Prostate gland (tissue), 2 donors: ENCODE data around the gene VWA5B2. TPM values are rescaled to one million over a fixed set of nuclear protein-coding genes. Genes with fewer than 3 reads are reported as not detected.

Experiments used
- DNase-seq: peaks from one replicate; pipeline ENCODE4 v3.0.0-alpha.2; 2019; ENCODE audit warnings: low spot score
- H3K27ac ChIP-seq, 2 donors: fragments of 200-600 bp; sonication (generic); 2 replicates each; pipeline ENCODE4 v1.5.1; 2017 to 2019
- H3K27me3 ChIP-seq: fragments of 200-600 bp; sonication (generic); replicated peaks from 2 replicates; pipeline ENCODE4 v1.5.1; 2019; ENCODE audit not compliant: insufficient read depth
- H3K36me3 ChIP-seq, 2 donors: fragments of 200-600 bp; sonication (generic); 1 replicate in 1 of 2; 2 replicates in 1 of 2; pipeline versions ENCODE4 v1.5.1 to v1.8.1; 2017 to 2019
- H3K4me1 ChIP-seq: fragments of 200-600 bp; sonication (generic); replicated peaks from 2 replicates; pipeline ENCODE4 v1.5.1; 2019
- H3K4me3 ChIP-seq, 2 donors: fragments of 200-600 bp; sonication (generic); 2 replicates each; pipeline ENCODE4 v1.5.1; 2017 to 2019
- H3K9me3 ChIP-seq: fragments of 200-600 bp; sonication (generic); 2 replicates; pipeline ENCODE4 v1.5.1; 2017
- CTCF ChIP-seq, 4 experiments: fragments of 200-600 bp in 2 of 4; fragments of 450-650 bp in 2 of 4; sonication (generic) in 2 of 4; IDR thresholded peaks; 1 replicate in 3 of 4; 2 replicates in 1 of 4; pipeline ENCODE4 v1.5.1; 2016 to 2019; ENCODE audit warnings: antibody characterized with exemption in 4 of 4, mild to moderate bottlenecking in 2 of 4, moderate library complexity in 2 of 4
- POLR2A ChIP-seq: fragments of 450-650 bp; IDR thresholded peaks from one replicate; pipeline ENCODE4 v1.6.1; 2016; ENCODE audit warnings: antibody characterized with exemption, mild to moderate bottlenecking
- POLR2AphosphoS5 ChIP-seq: sonication (generic); formaldehyde crosslinking; IDR thresholded peaks from one replicate; pipeline ENCODE4 v1.6.1; 2017; ENCODE audit warnings: antibody characterized with exemption
- WGBS: methylation state at CpG from one replicate; pipeline ENCODE4 v1.1.5; 2018; 5-methylcytosine and 5-hydroxymethylcytosine counted together
- intact Hi-C: fragments of 100-400 bp; cut with DNase I; formaldehyde crosslinking; loops from one replicate; pipeline ENCODE4 v1.14.2; 2022
- total RNA-seq, 2 donors: library from RNA; depleted of rRNA; stranded (reverse); fragments of >200 nt; gene quantifications; one replicate each; pipeline ENCODE4 v1.1.0, GENCODE V29; 2016

Gene VWA5B2
- total RNA-seq, 2 donors from 2014 or later = 0.46 to 7.8 TPM

- no peak for DNase-seq
- intact Hi-C loops = loop anchor here (10.0 kb wide), 1 partner anchor 245 kb away; the partner anchor contains the start of gene ABCC5
Observed at GRCh38 chr3:184259878-184260723, 30.7 kb downstream of the VWA5B2 start.

GRCh38 chr3:184260724-184261269 lies 31.4 kb downstream of the VWA5B2 start:
- 2% methylated on average over 44 of the region's 49 CpGs for WGBS
- Histone ChIP-seq H3K27ac (no peak overlapping the region), H3K27me3 (peaks cover 4% of the 10 kb centered on the region), H3K36me3 (no peaks in the 10 kb centered on the region), H3K9me3 (no peaks in the 10 kb centered on the region), H3K4me1 (peaks cover 4% of the 10 kb centered on the region), H3K4me3 (peak overlapping the region; percentile 32 to 44)
- intact Hi-C loops = no loop called here
- TF ChIP-seq CTCF (IDR thresholded peaks at IDR 0.05) (no peak), POLR2AphosphoS5 (no peak), POLR2A (no peak)
- DNase-seq = no peak

More at GRCh38 chr3:184259878-184260723, 30.7 kb downstream of the VWA5B2 start:
- TF ChIP-seq POLR2AphosphoS5 (no peak), CTCF (IDR thresholded peaks at IDR 0.05) (no peak), POLR2A (no peak)
- Histone ChIP-seq H3K27ac (no peak overlapping the region), H3K9me3 (no peaks in the 10 kb centered on the region), H3K36me3 (no peaks in the 10 kb centered on the region), H3K4me3 (peak overlapping the region; percentile 6 to 44), H3K4me1 (peaks cover 4% of the 10 kb centered on the region), H3K27me3 (peaks cover 4% of the 10 kb centered on the region)
- WGBS = under 1% methylated on average over 60 of the region's 91 CpGs

- peaks cover 4% of the 10 kb centered on the region for H3K27me3 ChIP-seq
- under 1% methylated on average over 43 of the region's 67 CpGs for WGBS
- no peak for TF ChIP-seq CTCF (IDR thresholded peaks at IDR 0.05)
- no peak for TF ChIP-seq POLR2A
- no peak for TF ChIP-seq POLR2AphosphoS5
Observed at GRCh38 chr3:184261270-184261853, 32.0 kb downstream of the VWA5B2 start, which contains the start of gene CAMK2N2. TSS of gene CAMK2N2 (minus strand) at chr3:184261553. CDS start at chr3:184261285, 268 bp downstream.

GRCh38 chr3:184261854-184262763 lies 32.7 kb downstream of the VWA5B2 start:
- under 1% methylated on average over 58 of the region's 66 CpGs for WGBS
- intact Hi-C loops = no loop called here
- H3K4me1 ChIP-seq = peaks cover 4% of the 10 kb centered on the region
- peaks cover 4% of the 10 kb centered on the region for H3K27me3 ChIP-seq
- H3K4me3 ChIP-seq = peak overlapping the region; percentile 32 to 44
- no peaks in the 10 kb centered on the region for H3K9me3 ChIP-seq
- TF ChIP-seq CTCF (IDR thresholded peaks at IDR 0.05) = no peak
- no peak for TF ChIP-seq POLR2AphosphoS5
- TF ChIP-seq POLR2A = no peak
- no peaks in the 10 kb centered on the region for H3K36me3 ChIP-seq
- DNase-seq = no peak
- H3K27ac ChIP-seq = no peak overlapping the region

More at GRCh38 chr3:184261270-184261853, 32.0 kb downstream of the VWA5B2 start, which contains the start of gene CAMK2N2:
- H3K4me1 ChIP-seq = peaks cover 4% of the 10 kb centered on the region
- no peaks in the 10 kb centered on the region for H3K9me3 ChIP-seq
- peak; percentile 33 for DNase-seq
- intact Hi-C loops = no loop called here
- peak within 1 kb of the TSS; percentile 32 to 44 for H3K4me3 ChIP-seq
- H3K27ac ChIP-seq = no peak within 1 kb of the TSS
- H3K36me3 ChIP-seq = no peaks in the 10 kb centered on the region
